Testis (tissue), 3 donors: ENCODE results near the gene RIPOR2. TPM values are rescaled to one million over a fixed set of nuclear protein-coding genes. Genes with fewer than 3 reads are reported as not detected.

Source experiments
- DNase-seq: peaks from one replicate; pipeline ENCODE4 v3.0.0-alpha.2; 2019
- H3K27ac ChIP-seq, 2 donors: fragments of 200-600 bp; sonication (generic); one replicate each; pipeline ENCODE4 v1.5.1; 2019
- H3K27me3 ChIP-seq: fragments of 200-600 bp; sonication (generic); one replicate; pipeline ENCODE4 v1.5.1; 2019
- H3K36me3 ChIP-seq: fragments of 200-600 bp; sonication (generic); one replicate; pipeline ENCODE4 v1.5.1; 2017; ENCODE audit warnings: low read depth; ENCODE audit errors: missing control alignments
- H3K4me1 ChIP-seq: fragments of 200-600 bp; sonication (generic); one replicate; pipeline ENCODE4 v1.5.1; 2019
- H3K4me3 ChIP-seq, 2 donors: fragments of 200-600 bp; sonication (generic); one replicate each; pipeline ENCODE4 v1.5.1; 2017 to 2019
- H3K9me3 ChIP-seq: fragments of 200-600 bp; sonication (generic); one replicate; pipeline ENCODE4 v1.5.1; 2017
- CTCF ChIP-seq, 3 experiments: fragments of 450-650 bp in 2 of 3; fragments of 200-600 bp in 1 of 3; sonication (generic) in 1 of 3; IDR thresholded peaks; one replicate each; pipeline ENCODE4 v1.5.1; 2016 to 2019; ENCODE audit warnings: antibody characterized with exemption in 3 of 3, mild to moderate bottlenecking in 2 of 3, moderate library complexity in 1 of 3
- POLR2A ChIP-seq: fragments of 450-650 bp; IDR thresholded peaks from one replicate; pipeline ENCODE4 v1.6.1; 2017; ENCODE audit warnings: antibody characterized with exemption, mild to moderate bottlenecking, moderate library complexity
- WGBS, 2 donors: methylation state at CpG; one replicate each; pipeline ENCODE4 v1.1.5; 2018; 5-methylcytosine and 5-hydroxymethylcytosine counted together
- intact Hi-C: fragments of 100-400 bp; cut with DNase I; formaldehyde crosslinking; loops from one replicate; pipeline ENCODE4 v1.15.1; 2023; ENCODE audit warnings: low total_unique reads
- polyA plus RNA-seq: library from polyadenylated mRNA; stranded (reverse); fragments of 350-450 nt; fragmentation: Illumina TruSeq; extraction: RNeasy Lipid Tissue Mini Kit (QIAGEN cat#74804); gene quantifications from one replicate; pipeline ENCODE4 v1.2.3, GENCODE V29; 2014; ENCODE audit warnings: low read depth, low replicate concordance; ENCODE audit not compliant: insufficient read depth
- total RNA-seq, 2 donors: library from RNA; depleted of rRNA; stranded (reverse); fragments of >200 nt; gene quantifications; one replicate each; pipeline ENCODE4 v1.2.3, GENCODE V29; 2016

RIPOR2 gene
- total and polyA plus RNA-seq, 3 donors from 2014 or later = 3.7 to 15.1 (median 10.0) TPM

GRCh38 chr6:24833711-24834386 is 101.9 kb downstream of the RIPOR2 start:
- Histone ChIP-seq H3K4me3 (no peak overlapping the region), H3K27ac (peak overlapping the region; percentile 38 to 67)
- 64 to 74% methylated on average over 4 of the region's 4 CpGs for WGBS, 2 donors

GRCh38 chr6:24832794-24833193 is 103.0 kb downstream of the RIPOR2 start:
- no peak for TF ChIP-seq CTCF (IDR thresholded peaks at IDR 0.05)
- Histone ChIP-seq H3K4me3 (no peak overlapping the region), H3K27ac (peak overlapping the region; percentile 0 to 47), H3K27me3 (no peaks in the 10 kb centered on the region), H3K9me3 (no peaks in the 10 kb centered on the region), H3K4me1 (peaks cover 41% of the 10 kb centered on the region), H3K36me3 (no peaks in the 10 kb centered on the region)
- DNase-seq = no peak
- intact Hi-C loops = no loop called here
- WGBS, 2 donors = 95 to 97% methylated on average over 1 of the region's 1 CpG

More at GRCh38 chr6:24833711-24834386, 101.9 kb downstream of the RIPOR2 start:
- no peaks in the 10 kb centered on the region for H3K9me3 ChIP-seq
- H3K27me3 ChIP-seq = no peaks in the 10 kb centered on the region
- intact Hi-C loops = no loop called here
- peak; percentile 44 for DNase-seq
- no peaks in the 10 kb centered on the region for H3K36me3 ChIP-seq
- TF ChIP-seq CTCF (IDR thresholded peaks at IDR 0.05) = no peak
- no peak for TF ChIP-seq POLR2A
- H3K4me1 ChIP-seq = peaks cover 41% of the 10 kb centered on the region

GRCh38 chr6:24831771-24832716 is 103.7 kb downstream of the RIPOR2 start:
- DNase-seq = no peak
- TF ChIP-seq CTCF (IDR thresholded peaks at IDR 0.05) (no peak), POLR2A (no peak)
- no peak overlapping the region for H3K4me3 ChIP-seq
- H3K27me3 ChIP-seq = no peaks in the 10 kb centered on the region
- no peaks in the 10 kb centered on the region for H3K36me3 ChIP-seq
- H3K27ac ChIP-seq = peak overlapping the region; percentile 0 to 47
- intact Hi-C loops = no loop called here
- 78 to 84% methylated on average over 10 of the region's 10 CpGs for WGBS, 2 donors
- H3K4me1 ChIP-seq = peaks cover 41% of the 10 kb centered on the region
- no peaks in the 10 kb centered on the region for H3K9me3 ChIP-seq

- Histone ChIP-seq H3K9me3 (no peaks in the 10 kb centered on the region), H3K4me3 (no peak overlapping the region), H3K36me3 (no peaks in the 10 kb centered on the region), H3K4me1 (peaks cover 20% of the 10 kb centered on the region), H3K27ac (no peak overlapping the region), H3K27me3 (no peaks in the 10 kb centered on the region)
- TF ChIP-seq CTCF (IDR thresholded peaks at IDR 0.05) = no peak
- TF ChIP-seq POLR2A = no peak
- intact Hi-C loops = no loop called here
- WGBS, 2 donors = 77 to 85% methylated on average over 3 of the region's 3 CpGs
- no peak for DNase-seq
Observed at GRCh38 chr6:24829657-24830056, 106.1 kb downstream of the RIPOR2 start.
